NOMO-1 treated with DMSO at 0.1 percent for 48 hours (cell line): ENCODE data around the gene PCDHA4.

ENCODE experiments used
- DNase-seq: peaks from one replicate; lab custom pipeline; 2025; ENCODE audit not compliant: unreplicated experiment; lab: John Stamatoyannopoulos, UW

Gene PCDHA4

GRCh38 chr5:140855772-140856674, 49.2 kb downstream of the PCDHA4 start, which contains the start of gene PCDHA10:
Gene PCDHA10, plus strand, starts transcription at chr5:140855897. Its CDS starts 152 bp downstream, at chr5:140856049.
- no peak for DNase-seq

- DNase-seq = no peak
Observed at GRCh38 chr5:140857177-140857986, 50.5 kb downstream of the PCDHA4 start.

- no peak for DNase-seq
Observed at GRCh38 chr5:140857987-140858240, 51.0 kb downstream of the PCDHA4 start.

GRCh38 chr5:140862441-140863295, 55.8 kb downstream of the PCDHA4 start:
- no peak for DNase-seq
